GM20000 (cell line): ENCODE results near the gene FLT3.
"Not testable (repeated sequence)": the region's sequence is repeated elsewhere in the genome, so short reads cannot be mapped to it uniquely, and the experiment has no call there.

ENCODE experiments used
- DNase-seq: peaks from one replicate; pipeline ENCODE4 v3.0.0; 2012; ENCODE audit warnings: low spot score
- CTCF ChIP-seq: IDR thresholded peaks from 2 replicates; pipeline ENCODE4 v1.5.1; 2012; ENCODE audit warnings: mild to moderate bottlenecking, control low read depth; ENCODE audit errors: extremely low read depth, missing control alignments

The FLT3 gene

GRCh38 chr13:27965343-27965739, 135.0 kb downstream of the FLT3 start:
- no peak for TF ChIP-seq CTCF
- DNase-seq: no peak

GRCh38 chr13:27964741-27965323, 135.5 kb downstream of the FLT3 start:
- no peak for DNase-seq
- TF ChIP-seq CTCF: no peak

- DNase-seq: not testable (repeated sequence)
Observed at GRCh38 chr13:27964206-27964605, 136.2 kb downstream of the FLT3 start.

GRCh38 chr13:27963491-27963890, 136.9 kb downstream of the FLT3 start:
- no peak for TF ChIP-seq CTCF
- DNase-seq: no peak

GRCh38 chr13:27962982-27963381, 137.4 kb downstream of the FLT3 start:
- DNase-seq: no peak
- no peak for TF ChIP-seq CTCF

- no peak for DNase-seq
- no peak for TF ChIP-seq CTCF
Observed at GRCh38 chr13:27962128-27962841, 138.1 kb downstream of the FLT3 start.

- no peak for TF ChIP-seq CTCF
- DNase-seq: peak; percentile 11
Observed at GRCh38 chr13:27961227-27962085, 138.9 kb downstream of the FLT3 start.
